Measurements from ENCODE around the gene AMD1.
"Not testable (repeated sequence)": the region's sequence is repeated elsewhere in the genome, so short reads cannot be mapped to it uniquely, and the experiment has no call there.

DNA sequence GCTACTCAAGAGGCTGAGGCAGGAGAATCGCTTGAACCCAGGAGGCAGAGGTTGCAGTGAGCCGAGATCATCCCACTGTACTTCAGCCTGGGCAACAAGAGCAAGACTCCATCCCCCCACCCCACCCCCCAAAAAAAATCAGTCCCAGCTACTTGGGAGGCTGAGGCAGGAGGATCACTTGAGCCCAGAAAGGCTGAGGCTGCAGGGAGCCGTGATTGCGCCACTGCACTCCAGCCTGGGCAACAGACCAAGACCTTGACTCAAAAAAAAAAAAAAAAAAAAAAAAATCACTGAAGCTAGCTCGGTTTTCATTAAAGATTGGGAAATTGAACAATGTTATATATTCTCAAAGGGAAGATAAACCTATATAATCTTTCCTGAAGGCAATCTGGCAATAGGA lies 38.8 kb upstream of the AMD1 start:
- TF ChIP-seq POLR2A, CTCF (IDR thresholded peaks at IDR 0.05): not testable (repeated sequence)

All from thyroid gland (tissue), 4 donors.